T-helper 1 cell (primary cell): ENCODE results near the gene EIF4A3.

Experiments
- DNase-seq, 5 donors: peaks; one replicate each; pipeline ENCODE4 v3.0.0-alpha.2; 2012 to 2020

Gene EIF4A3

GRCh38 chr17:80132906-80133625, 13.9 kb downstream of the EIF4A3 start:
- no peak for DNase-seq

DNA sequence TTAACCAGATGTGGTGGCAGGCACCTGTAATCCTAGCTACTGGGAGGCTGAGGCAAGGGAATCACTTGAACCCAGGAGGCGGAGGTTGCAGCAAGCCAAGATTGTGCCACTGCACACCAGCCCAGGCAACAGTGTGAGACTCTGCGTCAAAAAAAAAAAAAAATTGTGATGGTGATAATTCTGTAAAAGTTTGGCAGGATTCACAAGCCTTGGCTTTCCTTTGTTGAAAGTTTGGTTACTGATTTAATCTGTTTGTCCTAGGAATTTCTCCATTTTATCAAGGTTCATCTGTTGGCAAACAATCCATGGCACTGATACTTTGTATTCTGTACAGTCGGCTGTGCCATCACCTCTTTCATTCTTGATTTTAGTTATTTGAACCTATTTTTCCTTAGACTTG, 15.9 kb downstream of the EIF4A3 start:
- no peak for DNase-seq

DNA sequence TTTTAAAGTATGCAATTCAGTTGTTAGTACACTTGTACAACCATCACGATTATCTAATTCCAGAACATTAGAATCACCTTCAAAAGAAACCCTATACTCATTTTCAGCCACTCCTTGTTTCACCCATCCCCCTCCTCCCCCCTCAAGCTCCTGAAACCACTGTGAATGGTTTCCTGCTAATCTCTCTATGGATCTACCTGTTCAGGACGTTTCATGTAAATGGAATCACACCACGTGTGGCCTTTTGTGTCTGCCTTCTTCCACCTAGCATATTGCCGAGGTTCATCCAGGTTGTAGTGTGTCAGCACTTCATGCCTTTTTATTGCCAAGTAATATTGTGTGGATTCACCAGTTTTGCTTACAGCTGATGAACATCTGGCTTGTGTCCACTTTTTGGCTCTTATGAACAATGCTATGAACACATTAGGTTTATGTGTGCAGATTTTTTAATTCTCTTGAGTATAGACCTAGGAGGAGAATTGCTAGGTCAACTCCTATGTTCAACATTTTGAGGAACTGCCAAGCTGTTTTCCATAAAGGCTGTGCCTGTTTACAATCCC, 17.8 kb downstream of the EIF4A3 start:
- no peak for DNase-seq

DNA sequence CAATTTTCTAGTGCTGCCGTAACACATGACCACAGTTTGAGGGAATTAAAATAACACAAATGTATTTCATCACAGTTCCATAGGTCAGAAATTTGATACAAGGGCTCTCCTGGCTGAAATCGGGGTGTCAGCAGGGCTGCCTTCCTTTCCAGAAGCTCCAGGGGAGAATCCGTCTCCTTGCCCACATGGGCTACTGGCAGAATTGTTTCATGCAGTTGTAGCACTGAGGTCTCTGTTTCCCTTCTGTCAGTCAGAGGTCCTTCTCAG, 20.5 kb downstream of the EIF4A3 start:
- DNase-seq, result no peak

GRCh38 chr17:80125656-80126448, 21.1 kb downstream of the EIF4A3 start:
- DNase-seq, result no peak

- DNase-seq, result no peak
Measured at GRCh38 chr17:80124351-80124981, 22.5 kb downstream of the EIF4A3 start.

DNA sequence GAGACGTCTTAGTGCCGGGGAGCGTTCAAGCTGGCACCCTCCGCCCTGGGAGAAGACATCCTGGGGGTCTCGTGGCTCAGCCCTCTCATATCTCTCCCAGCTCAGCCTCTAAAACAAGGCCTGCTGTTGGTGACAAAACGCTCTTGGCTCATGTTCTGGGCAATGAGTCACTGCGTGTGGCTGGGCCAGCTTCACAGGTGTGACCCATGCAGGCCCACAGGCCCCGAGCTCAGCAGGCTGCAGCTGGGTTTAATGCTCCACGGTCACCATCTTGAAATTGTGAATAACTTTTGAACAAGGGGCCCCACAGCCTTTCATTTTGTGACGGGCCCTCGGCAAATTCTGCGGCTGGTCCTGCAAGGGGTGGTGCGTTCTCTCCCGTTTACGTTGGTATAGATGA, 23.1 kb downstream of the EIF4A3 start:
- DNase-seq, result no peak

- DNase-seq, result no peak
Measured at GRCh38 chr17:80122926-80123505, 23.9 kb downstream of the EIF4A3 start.

DNA sequence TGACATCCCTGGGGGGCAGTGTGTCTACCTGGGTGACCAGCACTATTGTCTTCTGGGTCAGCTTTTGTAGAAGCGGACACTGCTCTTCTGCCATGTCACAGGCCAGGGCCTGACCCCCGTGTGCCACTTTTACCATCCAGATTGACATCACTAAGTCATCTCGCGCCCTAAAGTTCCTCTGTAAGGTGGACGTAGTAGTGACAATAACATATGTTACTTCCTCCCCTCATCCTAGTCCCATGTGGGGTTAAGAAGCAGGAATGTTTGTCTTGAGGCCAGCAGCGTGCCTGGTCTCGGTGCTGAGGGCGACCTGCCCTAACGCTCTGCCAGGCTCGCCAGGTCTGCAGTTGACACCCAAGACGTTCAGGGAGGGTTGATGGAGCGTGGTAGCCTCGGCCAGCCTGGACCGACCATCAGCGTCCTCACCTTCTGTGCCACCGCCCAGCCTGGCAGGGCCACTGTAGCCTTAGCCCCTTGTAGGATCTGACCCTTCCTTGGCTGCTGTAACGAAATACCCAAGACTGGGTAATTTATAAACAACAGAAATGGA, 24.8 kb downstream of the EIF4A3 start:
- no peak for DNase-seq

DNA sequence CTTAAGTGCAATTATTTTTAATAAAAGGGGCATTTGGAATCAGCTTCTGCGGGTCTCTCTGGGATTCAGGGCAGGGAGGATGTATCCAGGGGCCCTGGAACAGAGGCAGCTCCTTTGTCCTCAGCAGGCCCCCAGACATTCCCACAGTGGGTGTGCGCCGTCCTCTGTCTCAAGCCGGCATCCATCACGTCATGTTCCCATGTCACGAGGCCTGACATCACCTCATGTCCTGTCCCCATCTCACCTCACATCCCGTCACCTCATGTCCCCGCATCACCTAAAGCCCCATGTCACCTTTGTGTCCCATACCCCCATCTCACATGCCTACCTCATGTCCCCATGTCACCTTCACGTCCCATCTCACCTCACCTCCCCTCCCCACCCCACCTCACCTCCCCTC, 27.1 kb downstream of the EIF4A3 start:
- no peak for DNase-seq

DNA sequence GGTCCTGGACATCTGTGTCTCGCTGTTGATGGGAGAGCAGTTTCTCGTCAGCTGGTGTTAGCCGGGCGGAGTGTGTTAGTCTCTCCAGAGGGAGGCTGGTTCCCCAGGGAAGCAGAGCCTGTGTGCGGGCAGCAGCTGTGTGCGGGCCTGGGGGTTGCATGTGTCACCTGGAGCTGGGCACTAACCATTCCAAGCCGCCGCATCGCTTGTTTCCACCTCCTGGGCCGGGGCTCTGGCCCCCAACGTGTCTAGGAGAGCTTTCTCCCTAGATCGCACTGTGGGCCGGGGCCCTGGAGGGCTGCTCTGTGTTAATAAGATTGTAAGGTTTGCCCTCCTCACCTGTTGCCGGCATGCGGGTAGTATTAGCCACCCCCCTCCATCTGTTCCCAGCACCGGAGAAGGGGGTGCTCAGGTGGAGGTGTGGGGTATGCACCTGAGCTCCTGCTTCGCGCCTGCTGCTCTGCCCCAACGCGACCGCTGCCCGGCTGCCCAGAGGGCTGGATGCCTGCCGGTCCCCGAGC, 27.6 kb downstream of the EIF4A3 start:
- no peak for DNase-seq

- DNase-seq, result no peak
Measured at GRCh38 chr17:80118601-80119270, 28.2 kb downstream of the EIF4A3 start.

GRCh38 chr17:80117491-80118401, 29.2 kb downstream of the EIF4A3 start:
- no peak for DNase-seq

GRCh38 chr17:80116921-80117380, 30.0 kb downstream of the EIF4A3 start:
- DNase-seq, result no peak

- no peak for DNase-seq
Measured at GRCh38 chr17:80116276-80116920, 30.5 kb downstream of the EIF4A3 start.

DNA sequence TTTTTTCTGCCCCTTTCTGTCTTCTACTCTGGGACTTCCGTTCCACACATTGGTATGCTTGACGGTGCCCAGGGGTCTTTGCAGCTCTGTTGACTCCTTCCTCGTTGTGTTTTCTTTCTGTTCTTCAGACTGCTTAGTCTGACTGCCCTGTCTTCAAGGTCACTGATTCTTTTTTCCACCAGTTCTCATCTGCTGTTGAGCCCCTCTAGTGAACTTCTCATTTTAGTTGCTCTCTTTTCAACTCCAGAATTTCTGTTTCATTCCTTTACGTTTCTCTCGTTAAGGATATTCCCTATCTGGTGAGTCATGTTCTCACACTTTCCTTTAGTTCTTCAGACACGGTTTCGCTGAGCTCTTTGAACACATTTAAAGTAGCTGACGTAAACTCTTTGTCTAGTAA, 31.8 kb downstream of the EIF4A3 start:
- no peak for DNase-seq

DNA sequence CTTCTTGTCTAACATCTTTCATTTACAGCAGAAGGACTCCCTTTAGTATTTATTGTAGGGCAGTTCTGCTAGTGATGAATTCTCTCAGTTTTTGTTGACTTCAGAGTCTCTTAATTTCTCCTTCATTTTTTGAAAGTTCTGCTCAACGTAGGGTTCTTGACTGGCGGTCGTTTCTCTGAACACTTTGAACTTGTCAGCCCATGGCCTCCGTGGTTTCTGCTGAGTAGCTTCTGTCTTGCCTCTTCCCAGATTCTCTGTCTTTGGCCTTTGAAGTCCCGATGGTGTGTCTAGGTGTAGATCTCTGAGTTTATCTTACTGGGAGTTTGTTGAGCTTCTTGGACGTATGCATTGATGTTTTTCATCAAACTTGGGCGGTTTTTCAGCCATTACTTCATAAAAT, 32.2 kb downstream of the EIF4A3 start:
- DNase-seq, result no peak

- no peak for DNase-seq
Measured at GRCh38 chr17:80113033-80113484, 33.9 kb downstream of the EIF4A3 start.

- DNase-seq, result no peak
Measured at GRCh38 chr17:80112471-80113032, 34.4 kb downstream of the EIF4A3 start.
